Neural progenitor cell (in vitro differentiated cells): ENCODE data around the gene JSRP1. TPM values are rescaled to one million over a fixed set of nuclear protein-coding genes. Genes with fewer than 3 reads are reported as not detected.

ENCODE experiments used
- DNase-seq: peaks from one replicate; pipeline ENCODE4 v3.0.0-alpha.2; 2016; ENCODE audit warnings: low spot score
- H2AFZ ChIP-seq: fragments of 200-600 bp; sonication (generic); replicated peaks from 2 replicates; pipeline ENCODE4 v1.6.1; 2016; ENCODE audit warnings: antibody characterized with exemption
- H3F3A ChIP-seq: fragments of 200-600 bp; sonication (generic); 2 replicates; pipeline ENCODE4 v1.6.1; 2016; ENCODE audit warnings: antibody characterized with exemption, low read depth
- H3K27ac ChIP-seq: fragments of 200-600 bp; sonication (generic); 2 replicates; pipeline ENCODE4 v1.5.1; 2016; ENCODE audit warnings: mild to moderate bottlenecking
- H3K27me3 ChIP-seq: fragments of 200-600 bp; sonication (generic); 2 replicates; pipeline ENCODE4 v1.6.1; 2016; ENCODE audit warnings: mild to moderate bottlenecking, moderate library complexity
- H3K36me3 ChIP-seq: fragments of 200-600 bp; sonication (generic); 2 replicates; pipeline ENCODE4 v1.5.1; 2016
- H3K4me1 ChIP-seq: fragments of 200-600 bp; sonication (generic); 2 replicates; pipeline ENCODE4 v1.6.1; 2016; ENCODE audit warnings: mixed run types
- H3K4me2 ChIP-seq: fragments of 200-600 bp; sonication (generic); 2 replicates; pipeline ENCODE4 v1.6.1; 2016
- H3K4me3 ChIP-seq: fragments of 200-600 bp; sonication (generic); 2 replicates; pipeline ENCODE4 v1.5.1; 2016
- H3K79me2 ChIP-seq: fragments of 200-600 bp; sonication (generic); 2 replicates; pipeline ENCODE4 v1.6.1; 2016; ENCODE audit warnings: low read depth
- H3K9ac ChIP-seq: fragments of 200-600 bp; sonication (generic); 2 replicates; pipeline ENCODE4 v1.6.1; 2016
- H3K9me3 ChIP-seq: fragments of 200-600 bp; sonication (generic); 2 replicates; pipeline ENCODE4 v1.5.1; 2016; ENCODE audit warnings: low read depth
- H4K20me1 ChIP-seq: fragments of 200-600 bp; sonication (generic); 2 replicates; pipeline ENCODE4 v1.6.1; 2016; ENCODE audit warnings: low read depth
- H3K27ac Mint-ChIP-seq: 3 replicates; pipeline ENCODE4 v1.8.0; 2021; ENCODE audit warnings: mixed read lengths
- H3K27me3 Mint-ChIP-seq: 2 replicates; pipeline ENCODE4 v1.8.0; 2022; ENCODE audit warnings: low read depth, mild to moderate bottlenecking, inconsistent platforms, moderate library complexity, mixed read lengths; ENCODE audit not compliant: insufficient read depth
- H3K36me3 Mint-ChIP-seq: 3 replicates; pipeline ENCODE4 v1.8.0; 2021; ENCODE audit warnings: mixed read lengths
- H3K4me1 Mint-ChIP-seq: 3 replicates; pipeline ENCODE4 v1.8.0; 2021; ENCODE audit warnings: mixed read lengths
- H3K4me3 Mint-ChIP-seq: 3 replicates; pipeline ENCODE4 v1.8.0; 2021; ENCODE audit warnings: mild to moderate bottlenecking, moderate library complexity, mixed read lengths
- H3K9me3 Mint-ChIP-seq: 3 replicates; pipeline ENCODE4 v1.8.0; 2020; ENCODE audit warnings: mixed read lengths
- EZH2 ChIP-seq: fragments of 200-600 bp; sonication (generic); IDR thresholded peaks from 2 replicates; pipeline ENCODE4 v1.6.1; 2017; ENCODE audit warnings: antibody characterized with exemption, mild to moderate bottlenecking, moderate library complexity
- EZH2phosphoT487 ChIP-seq: fragments of 200-600 bp; sonication (generic); IDR thresholded peaks from 2 replicates; pipeline ENCODE4 v1.6.1; 2017; ENCODE audit warnings: antibody characterized with exemption
- total RNA-seq: library from RNA; depleted of rRNA; stranded (reverse); fragments of >200 nt; gene quantifications from 2 replicates; pipeline ENCODE4 v1.2.3, GENCODE V29; 2015; ENCODE audit warnings: low replicate concordance
- TF ChIP-seq, protein P1 (sequence below): fragments of 200-600 bp; sonication (generic); IDR thresholded peaks from 2 replicates; pipeline ENCODE4 v1.5.1; 2017; ENCODE audit warnings: antibody characterized with exemption, mild to moderate bottlenecking

JSRP1 gene
- total RNA-seq, 1 donor from 2014 or later: not detected

DNA sequence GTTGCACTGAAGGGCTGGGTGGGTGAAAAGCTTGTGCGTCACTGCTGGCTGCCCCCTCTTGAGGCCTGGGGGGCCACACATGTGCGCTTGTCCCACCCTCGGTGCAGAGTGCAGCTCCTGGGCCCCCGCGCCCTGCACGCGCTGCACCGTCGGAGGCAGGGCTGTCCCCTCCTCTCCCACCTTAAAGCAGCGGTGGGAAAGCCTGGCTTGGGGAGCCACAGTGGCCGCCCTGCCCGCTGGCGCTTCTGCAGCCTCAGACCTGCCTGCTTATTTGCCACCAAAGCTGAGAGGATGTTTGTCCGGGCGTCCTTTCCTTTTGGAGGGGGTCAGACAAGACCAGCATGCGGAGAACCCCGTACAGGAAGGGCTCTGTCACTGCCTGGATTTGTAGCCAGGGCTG is 46.8 kb downstream of the JSRP1 start:
- no peaks in the 10 kb centered on the region for H3K4me1 Mint-ChIP-seq
- H3K27me3 Mint-ChIP-seq: peaks cover 11% of the 10 kb centered on the region
- Histone ChIP-seq H3K4me2 (no peak overlapping the region), H3K9me3 (no peaks in the 10 kb centered on the region), H3K36me3 (no peaks in the 10 kb centered on the region), H3K4me3 (no peak overlapping the region), H3K27ac (no peak overlapping the region), H3K27me3 (no peaks in the 10 kb centered on the region), H3F3A (no peaks in the 10 kb centered on the region), H2AFZ (no peak overlapping the region), H4K20me1 (peaks cover 13% of the 10 kb centered on the region), H3K4me1 (peaks cover 5% of the 10 kb centered on the region), H3K9ac (no peak overlapping the region), H3K79me2 (no peaks in the 10 kb centered on the region)
- H3K9me3 Mint-ChIP-seq: no peaks in the 10 kb centered on the region
- H3K27ac Mint-ChIP-seq: no peak overlapping the region
- TF ChIP-seq EZH2phosphoT487 (no peak), EZH2 (no peak)
- TF ChIP-seq, protein P1, sequence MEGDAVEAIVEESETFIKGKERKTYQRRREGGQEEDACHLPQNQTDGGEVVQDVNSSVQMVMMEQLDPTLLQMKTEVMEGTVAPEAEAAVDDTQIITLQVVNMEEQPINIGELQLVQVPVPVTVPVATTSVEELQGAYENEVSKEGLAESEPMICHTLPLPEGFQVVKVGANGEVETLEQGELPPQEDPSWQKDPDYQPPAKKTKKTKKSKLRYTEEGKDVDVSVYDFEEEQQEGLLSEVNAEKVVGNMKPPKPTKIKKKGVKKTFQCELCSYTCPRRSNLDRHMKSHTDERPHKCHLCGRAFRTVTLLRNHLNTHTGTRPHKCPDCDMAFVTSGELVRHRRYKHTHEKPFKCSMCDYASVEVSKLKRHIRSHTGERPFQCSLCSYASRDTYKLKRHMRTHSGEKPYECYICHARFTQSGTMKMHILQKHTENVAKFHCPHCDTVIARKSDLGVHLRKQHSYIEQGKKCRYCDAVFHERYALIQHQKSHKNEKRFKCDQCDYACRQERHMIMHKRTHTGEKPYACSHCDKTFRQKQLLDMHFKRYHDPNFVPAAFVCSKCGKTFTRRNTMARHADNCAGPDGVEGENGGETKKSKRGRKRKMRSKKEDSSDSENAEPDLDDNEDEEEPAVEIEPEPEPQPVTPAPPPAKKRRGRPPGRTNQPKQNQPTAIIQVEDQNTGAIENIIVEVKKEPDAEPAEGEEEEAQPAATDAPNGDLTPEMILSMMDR: no peak
- no peak overlapping the region for H3K4me3 Mint-ChIP-seq
- peaks cover 15% of the 10 kb centered on the region for H3K36me3 Mint-ChIP-seq
- no peak for DNase-seq

- Histone ChIP-seq H2AFZ (no peak overlapping the region), H4K20me1 (peaks cover 13% of the 10 kb centered on the region), H3K9me3 (no peaks in the 10 kb centered on the region), H3K27ac (no peak overlapping the region), H3K36me3 (no peaks in the 10 kb centered on the region), H3K27me3 (no peaks in the 10 kb centered on the region), H3F3A (no peaks in the 10 kb centered on the region), H3K4me3 (no peak overlapping the region), H3K4me2 (no peak overlapping the region), H3K9ac (no peak overlapping the region), H3K79me2 (no peaks in the 10 kb centered on the region), H3K4me1 (peaks cover 5% of the 10 kb centered on the region)
- DNase-seq: no peak
- Mint-ChIP-seq H3K27ac (no peak overlapping the region), H3K9me3 (no peaks in the 10 kb centered on the region), H3K4me3 (no peak overlapping the region), H3K4me1 (no peaks in the 10 kb centered on the region), H3K36me3 (peaks cover 17% of the 10 kb centered on the region), H3K27me3 (peaks cover 13% of the 10 kb centered on the region)
- TF ChIP-seq, protein P1: no peak
- TF ChIP-seq EZH2phosphoT487 (no peak), EZH2 (no peak)
Measured at GRCh38 chr19:2208975-2209374, 47.2 kb downstream of the JSRP1 start.

DNA sequence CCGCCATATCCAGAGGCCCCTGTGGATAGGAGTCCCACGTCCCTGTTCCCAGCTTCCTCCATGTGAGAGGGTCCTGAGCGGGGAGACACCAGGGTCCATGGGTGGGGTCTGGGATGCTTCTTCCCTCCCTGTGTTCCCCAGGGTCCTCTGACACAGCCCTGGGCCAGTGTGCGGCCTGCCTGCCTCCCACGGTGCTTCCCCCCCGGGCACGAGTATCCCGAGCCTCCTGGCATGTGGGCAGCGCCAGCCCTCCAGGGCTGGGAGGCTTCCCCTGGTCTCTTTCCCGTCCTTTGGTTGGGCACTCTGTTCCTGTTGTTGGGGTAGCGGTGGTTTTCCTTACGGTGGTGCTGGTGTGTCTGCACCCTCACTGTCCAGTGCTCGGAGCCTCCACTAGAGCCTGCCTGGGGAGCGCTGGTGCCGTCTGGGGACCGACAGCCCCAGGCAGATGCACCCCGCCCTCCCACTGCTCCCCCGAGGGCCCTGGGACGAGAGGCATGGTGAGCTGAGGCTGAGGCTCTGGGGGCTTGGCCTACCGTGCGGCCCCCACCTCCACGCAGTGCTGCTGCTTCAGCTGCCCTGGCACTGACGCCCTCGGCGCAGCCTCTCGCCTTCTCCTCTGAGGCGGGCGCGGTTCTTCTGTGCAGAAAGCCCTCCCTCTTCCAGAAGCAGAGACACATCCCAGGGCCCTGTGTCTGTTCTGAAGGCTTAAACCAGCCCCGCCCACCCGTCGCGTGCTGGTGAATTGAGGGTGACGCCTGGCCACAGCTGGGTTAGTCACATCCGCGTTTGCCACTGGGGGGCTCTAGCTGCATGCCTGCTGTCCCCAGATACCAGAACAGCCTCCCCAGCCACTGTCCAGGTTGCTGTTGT is 48.0 kb downstream of the JSRP1 start:
- peaks cover 14% of the 10 kb centered on the region for H3K27me3 Mint-ChIP-seq
- H3K36me3 ChIP-seq: no peaks in the 10 kb centered on the region

More for the DNA sequence above, 48.0 kb downstream of the JSRP1 start:
- Histone ChIP-seq H3F3A (no peaks in the 10 kb centered on the region), H3K9ac (no peak overlapping the region), H3K27ac (peak overlapping the region; percentile 29), H3K79me2 (no peaks in the 10 kb centered on the region), H3K27me3 (no peaks in the 10 kb centered on the region), H3K4me1 (peaks cover 5% of the 10 kb centered on the region), H2AFZ (no peak overlapping the region), H3K4me3 (no peak overlapping the region), H4K20me1 (peaks cover 13% of the 10 kb centered on the region), H3K4me2 (no peak overlapping the region), H3K9me3 (no peaks in the 10 kb centered on the region)
- H3K27ac Mint-ChIP-seq: no peak overlapping the region
- H3K4me3 Mint-ChIP-seq: no peak overlapping the region
- TF ChIP-seq, protein P1: peak; percentile 33
- TF ChIP-seq EZH2 (no peak), EZH2phosphoT487 (no peak)
- peak; percentile 83 for DNase-seq
- peaks cover 16% of the 10 kb centered on the region for H3K36me3 Mint-ChIP-seq
- no peaks in the 10 kb centered on the region for H3K4me1 Mint-ChIP-seq
- no peaks in the 10 kb centered on the region for H3K9me3 Mint-ChIP-seq
